Heart left ventricle (tissue), 16 donors: ENCODE data around the gene GREM2. TPM values are rescaled to one million over a fixed set of nuclear protein-coding genes. Genes with fewer than 3 reads are reported as not detected.

ENCODE experiments used
- ATAC-seq, 4 donors: fragments of 200-7000 bp; cut with Tn5 transposase; one replicate each; pipeline ENCODE4 v1.9.1; 2020 to 2022; ENCODE audit warnings: moderate library complexity in 4 of 4, mild to moderate bottlenecking in 3 of 4, moderate number of reproducible peaks in 1 of 4
- DNase-seq, 5 donors: peaks; one replicate each; pipeline ENCODE4 v3.0.0-alpha.2; 2020
- H3K27ac ChIP-seq, 12 donors: fragments of 200-600 bp; sonication (generic) in 4 of 12; one replicate each; pipeline versions ENCODE4 v1.5.0 to v1.8.0; 2016 to 2022; ENCODE audit warnings: mild to moderate bottlenecking in 2 of 12
- H3K27me3 ChIP-seq, 9 donors: fragments of 200-600 bp; sonication (generic) in 2 of 9; one replicate each; pipeline versions ENCODE4 v1.5.1 to v1.8.0; 2016 to 2022; ENCODE audit warnings: mild to moderate bottlenecking in 3 of 9
- H3K36me3 ChIP-seq, 9 donors: fragments of 200-600 bp; sonication (generic) in 2 of 9; one replicate each; pipeline versions ENCODE4 v1.5.0 to v1.8.0; 2018 to 2022; ENCODE audit warnings: mild to moderate bottlenecking in 2 of 9
- H3K4me1 ChIP-seq, 12 donors: fragments of 200-600 bp; sonication (generic) in 4 of 12; one replicate each; pipeline versions ENCODE4 v1.5.0 to v1.8.0; 2016 to 2022; ENCODE audit warnings: mild to moderate bottlenecking in 3 of 12
- H3K4me3 ChIP-seq, 12 donors: fragments of 200-600 bp; sonication (generic) in 4 of 12; one replicate each; pipeline versions ENCODE4 v1.5.0 to v1.8.0; 2017 to 2022; ENCODE audit warnings: mild to moderate bottlenecking in 9 of 12, moderate library complexity in 4 of 12
- H3K9me3 ChIP-seq, 12 donors: fragments of 200-600 bp; sonication (generic) in 4 of 12; one replicate each; pipeline versions ENCODE4 v1.5.0 to v1.8.0; 2016 to 2022; ENCODE audit warnings: mild to moderate bottlenecking in 1 of 12
- POLR2A ChIP-seq, 2 donors: fragments of 450-650 bp; IDR thresholded peaks; one replicate each; pipeline ENCODE4 v1.6.1; 2017; ENCODE audit warnings: antibody characterized with exemption in 2 of 2, mild to moderate bottlenecking in 2 of 2, moderate library complexity in 2 of 2
- WGBS, 4 donors: extraction: QIAGEN DNeasy Blood & Tissue Kit in 2 of 4; methylation state at CpG; one replicate each; pipeline versions ENCODE4 v1.1.5 to v1.1.7; 2013 to 2018; 5-methylcytosine and 5-hydroxymethylcytosine counted together
- intact Hi-C, 10 donors: fragments of 100-400 bp; cut with DNase I; formaldehyde crosslinking; loops; one replicate each; pipeline versions ENCODE4 v1.11.1 to v1.14.2; 2022
- polyA plus RNA-seq, 2 donors: library from polyadenylated mRNA; stranded (reverse); fragments of 200-250 nt; gene quantifications; one replicate each; pipeline ENCODE4 v1.2.3, GENCODE V29; 2013
- total RNA-seq, 9 donors: library from RNA; depleted of rRNA in 2 of 9; stranded (reverse); fragments of >200 nt in 2 of 9; fragmentation: NEBNext Ultra II Directional in 3 of 9; extraction: Animal tissue kit (Norgen Biotek cat#: 25700) in 3 of 9; gene quantifications; one replicate each; pipeline versions ENCODE4 v1.1.0 to v1.2.4, GENCODE V29; 2016 to 2023
- TF ChIP-seq, protein P1 (sequence below), 12 donors: fragments of 200-600 bp; sonication (generic) in 4 of 12; IDR thresholded peaks; one replicate each; pipeline versions ENCODE4 v1.5.0 to v1.8.0; 2018 to 2022; ENCODE audit warnings: antibody characterized with exemption in 12 of 12, mild to moderate bottlenecking in 5 of 12
- donor health status: ischemic (EF 13 %, LVEDD 7.1; RV severe dilation, severe dysfunction).
- donor health status: healthy with polysubstance abuse.
- donor health status: DM: no; HTN: yes; CAD: no.
- donor health status: DM: no; HTN: no; CAD: no.
- donor health status: ischemic (EF 25% LVEDD 6.9; RV normal size, moderate dysfunction).
- donor health status: ischemic (EF 25% LVEDD 5.7; RV mildly dilated, moderate dysfunction).
- donor health status: healthy.
- donor health status: DM: yes; HTN: yes; CAD: no.
- donor health status: ischemic (EF 35%, LVEDD 5.7; RV mildly dilated, moderate dysfunction).
- donor health status: nonischemic (EF 11% LVEDD 7.7; RV severe dilation, severe dysfunction).
- donor health status: DM: yes; HTN: yes; CAD: no.
- donor health status: PGD.
- donor health status: ischemic (EF 29% LVEDD 5.4; RV normal size, mild dysfunction).
- donor health status: nonischemic (EF 23%, LVEDD 6.1; RV moderate dilation, normal function).

The GREM2 gene
- total and polyA plus RNA-seq, 11 donors, result 0.66 TPM; not detected in 10

GRCh38 chr1:240577095-240577494, 34.9 kb downstream of the GREM2 start:
- no peaks in the 10 kb centered on the region for H3K27me3 ChIP-seq
- intact Hi-C loops, result no loop called here
- DNase-seq (no peak), ATAC-seq (no peak)
- no peaks in the 10 kb centered on the region for H3K4me1 ChIP-seq
- H3K27ac ChIP-seq, result no peak overlapping the region
- no peak overlapping the region for H3K4me3 ChIP-seq
- no peaks in the 10 kb centered on the region for H3K9me3 ChIP-seq
- TF ChIP-seq, protein P1, sequence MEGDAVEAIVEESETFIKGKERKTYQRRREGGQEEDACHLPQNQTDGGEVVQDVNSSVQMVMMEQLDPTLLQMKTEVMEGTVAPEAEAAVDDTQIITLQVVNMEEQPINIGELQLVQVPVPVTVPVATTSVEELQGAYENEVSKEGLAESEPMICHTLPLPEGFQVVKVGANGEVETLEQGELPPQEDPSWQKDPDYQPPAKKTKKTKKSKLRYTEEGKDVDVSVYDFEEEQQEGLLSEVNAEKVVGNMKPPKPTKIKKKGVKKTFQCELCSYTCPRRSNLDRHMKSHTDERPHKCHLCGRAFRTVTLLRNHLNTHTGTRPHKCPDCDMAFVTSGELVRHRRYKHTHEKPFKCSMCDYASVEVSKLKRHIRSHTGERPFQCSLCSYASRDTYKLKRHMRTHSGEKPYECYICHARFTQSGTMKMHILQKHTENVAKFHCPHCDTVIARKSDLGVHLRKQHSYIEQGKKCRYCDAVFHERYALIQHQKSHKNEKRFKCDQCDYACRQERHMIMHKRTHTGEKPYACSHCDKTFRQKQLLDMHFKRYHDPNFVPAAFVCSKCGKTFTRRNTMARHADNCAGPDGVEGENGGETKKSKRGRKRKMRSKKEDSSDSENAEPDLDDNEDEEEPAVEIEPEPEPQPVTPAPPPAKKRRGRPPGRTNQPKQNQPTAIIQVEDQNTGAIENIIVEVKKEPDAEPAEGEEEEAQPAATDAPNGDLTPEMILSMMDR (IDR thresholded peaks at IDR 0.05), result no peak
- no peak for TF ChIP-seq POLR2A (IDR thresholded peaks at IDR 0.05)
- WGBS, 4 donors, result 85 to 88% (median 86%) methylated on average over 5 of the region's 5 CpGs
- no peaks in the 10 kb centered on the region for H3K36me3 ChIP-seq

DNA sequence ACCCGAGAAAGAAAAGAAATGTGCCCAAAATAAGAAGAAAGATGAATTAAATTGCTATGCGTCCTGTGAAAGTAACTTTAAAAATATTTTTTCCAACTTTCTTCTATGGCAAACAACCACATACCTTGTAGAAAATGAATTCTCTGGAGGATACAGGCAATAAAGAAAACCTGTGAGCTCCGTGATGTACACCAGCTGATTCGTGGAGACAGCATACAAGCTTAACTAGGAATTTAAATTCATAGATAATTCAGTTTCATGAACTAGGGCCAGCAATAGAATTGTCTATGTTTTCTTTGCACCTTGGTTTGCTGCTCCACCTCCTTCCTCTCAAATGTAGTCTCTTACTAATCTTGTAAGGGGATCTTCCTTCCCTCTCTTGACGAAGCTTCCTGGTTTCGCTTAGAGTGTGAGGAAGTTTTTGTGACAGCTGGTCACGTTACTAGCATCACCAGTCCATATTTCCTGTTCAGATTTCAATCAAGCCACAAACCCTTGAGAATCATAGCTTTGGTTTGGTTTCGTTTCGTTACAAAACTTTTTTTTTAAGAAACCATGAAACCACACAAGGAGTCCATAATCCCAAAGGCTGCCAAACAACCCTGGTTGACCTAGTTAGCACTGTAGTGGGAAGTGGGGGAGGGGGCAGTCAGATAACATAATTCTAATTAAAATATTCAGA, 35.8 kb downstream of the GREM2 start:
- Histone ChIP-seq H3K4me3 (peak overlapping the region in 10 of 12 donors; percentile 3 to 48 (median 30)), H3K9me3 (no peaks in the 10 kb centered on the region), H3K36me3 (no peaks in the 10 kb centered on the region), H3K27ac (peak overlapping the region in 1 of 12 donors; percentile 7), H3K27me3 (no peaks in the 10 kb centered on the region), H3K4me1 (no peaks in the 10 kb centered on the region)
- DNase-seq (no peak), ATAC-seq (peak in 1 of 4 donors; percentile 28)
- intact Hi-C loops, result no loop called here
- TF ChIP-seq, protein P1 (IDR thresholded peaks at IDR 0.05), result no peak
- WGBS, 4 donors, result 44 to 58% (median 52%) methylated on average over 9 of the region's 9 CpGs

DNA sequence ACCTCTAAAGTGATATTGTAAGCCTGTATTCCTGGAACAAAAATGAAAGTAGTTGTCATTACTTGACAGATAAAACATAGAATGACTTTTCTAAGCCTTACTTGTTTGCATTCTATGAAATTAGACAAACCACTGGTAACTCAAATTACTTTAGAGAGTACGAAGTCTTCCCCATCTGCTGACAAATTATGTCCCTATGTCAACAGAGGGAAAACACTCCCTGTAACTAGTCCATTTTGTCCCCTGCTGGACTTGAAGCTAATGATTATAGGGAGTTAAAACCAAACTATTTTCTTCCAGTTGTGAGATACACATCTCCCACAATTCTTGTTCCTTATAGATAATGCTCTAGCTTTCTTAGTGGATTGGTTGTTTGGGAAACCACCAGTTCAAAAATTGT, 39.6 kb downstream of the GREM2 start:
- Histone ChIP-seq H3K27me3 (no peaks in the 10 kb centered on the region), H3K4me1 (no peaks in the 10 kb centered on the region), H3K27ac (no peak overlapping the region), H3K36me3 (no peaks in the 10 kb centered on the region), H3K4me3 (no peak overlapping the region), H3K9me3 (no peaks in the 10 kb centered on the region)
- no peak for ATAC-seq
- intact Hi-C loops, result no loop called here
- TF ChIP-seq, protein P1 (IDR thresholded peaks at IDR 0.05), result no peak
- TF ChIP-seq POLR2A (IDR thresholded peaks at IDR 0.05), result no peak
- DNase-seq, result no peak
- WGBS, 4 donors, result 54 to 72% (median 66%) methylated on average over 1 of the region's 1 CpG

- Histone ChIP-seq H3K27ac (no peak overlapping the region), H3K9me3 (no peaks in the 10 kb centered on the region), H3K4me1 (no peaks in the 10 kb centered on the region), H3K27me3 (no peaks in the 10 kb centered on the region), H3K36me3 (no peaks in the 10 kb centered on the region), H3K4me3 (no peak overlapping the region)
- WGBS, 4 donors, result 47 to 68% (median 60%) methylated on average over 5 of the region's 5 CpGs
- intact Hi-C loops, result no loop called here
- ATAC-seq (no peak), DNase-seq (no peak)
- no peak for TF ChIP-seq POLR2A (IDR thresholded peaks at IDR 0.05)
- TF ChIP-seq, protein P1 (IDR thresholded peaks at IDR 0.05), result no peak
Measured at GRCh38 chr1:240571782-240572181, 40.2 kb downstream of the GREM2 start.
